HG02884 (cell line): ENCODE data around the gene PPP2R1B.
"Not testable (repeated sequence)": the region's sequence is repeated elsewhere in the genome, so short reads cannot be mapped to it uniquely, and the experiment has no call there.

Source experiments
- ATAC-seq: cut with Tn5 transposase; IDR thresholded peaks from one replicate; pipeline ENCODE4 v1.9.1; 2021; ENCODE audit warnings: mild to moderate bottlenecking, moderate library complexity; ENCODE audit not compliant: unreplicated experiment

Gene PPP2R1B

GRCh38 chr11:111729071-111729830, 36.9 kb downstream of the PPP2R1B start:
- no peak for ATAC-seq

- ATAC-seq, result no peak
Measured at GRCh38 chr11:111727431-111727830, 38.8 kb downstream of the PPP2R1B start.

GRCh38 chr11:111726301-111726713, 39.9 kb downstream of the PPP2R1B start:
- no peak for ATAC-seq

GRCh38 chr11:111725621-111726020, 40.6 kb downstream of the PPP2R1B start:
- ATAC-seq, result no peak

GRCh38 chr11:111724615-111725129, 41.5 kb downstream of the PPP2R1B start:
- no peak for ATAC-seq

- no peak for ATAC-seq
Measured at GRCh38 chr11:111723595-111723994, 42.6 kb downstream of the PPP2R1B start.

GRCh38 chr11:111722501-111722900, 43.7 kb downstream of the PPP2R1B start:
- ATAC-seq, result no peak

- ATAC-seq, result no peak
Measured at GRCh38 chr11:111720801-111721494, 45.2 kb downstream of the PPP2R1B start.

GRCh38 chr11:111719379-111719778, 46.8 kb downstream of the PPP2R1B start:
- ATAC-seq, result no peak

GRCh38 chr11:111718859-111719258, 47.3 kb downstream of the PPP2R1B start:
- no peak for ATAC-seq

- ATAC-seq, result no peak
Measured at GRCh38 chr11:111718436-111718835, 47.8 kb downstream of the PPP2R1B start.

GRCh38 chr11:111717660-111718059, 48.5 kb downstream of the PPP2R1B start:
- not testable (repeated sequence) for ATAC-seq

GRCh38 chr11:111715142-111715816, 50.9 kb downstream of the PPP2R1B start:
- ATAC-seq, result no peak

- no peak for ATAC-seq
Measured at GRCh38 chr11:111714522-111714921, 51.7 kb downstream of the PPP2R1B start.

GRCh38 chr11:111707691-111708067, 58.5 kb downstream of the PPP2R1B start:
- no peak for ATAC-seq

GRCh38 chr11:111707039-111707690, 59.0 kb downstream of the PPP2R1B start:
- ATAC-seq, result no peak

- no peak for ATAC-seq
Measured at GRCh38 chr11:111703576-111703975, 62.6 kb downstream of the PPP2R1B start.

GRCh38 chr11:111702623-111703022, 63.6 kb downstream of the PPP2R1B start:
- ATAC-seq, result no peak

- ATAC-seq, result no peak
Measured at GRCh38 chr11:111700162-111700561, 66.0 kb downstream of the PPP2R1B start.

- ATAC-seq, result no peak
Measured at GRCh38 chr11:111699579-111700156, 66.5 kb downstream of the PPP2R1B start.
